T follicular helper cell (primary cell): ENCODE measurements around the gene UNC5B.

Experiments
- DNase-seq: peaks from one replicate; pipeline ENCODE4 v3.0.0-alpha.2; 2020; ENCODE audit warnings: low read depth

Gene UNC5B

DNA sequence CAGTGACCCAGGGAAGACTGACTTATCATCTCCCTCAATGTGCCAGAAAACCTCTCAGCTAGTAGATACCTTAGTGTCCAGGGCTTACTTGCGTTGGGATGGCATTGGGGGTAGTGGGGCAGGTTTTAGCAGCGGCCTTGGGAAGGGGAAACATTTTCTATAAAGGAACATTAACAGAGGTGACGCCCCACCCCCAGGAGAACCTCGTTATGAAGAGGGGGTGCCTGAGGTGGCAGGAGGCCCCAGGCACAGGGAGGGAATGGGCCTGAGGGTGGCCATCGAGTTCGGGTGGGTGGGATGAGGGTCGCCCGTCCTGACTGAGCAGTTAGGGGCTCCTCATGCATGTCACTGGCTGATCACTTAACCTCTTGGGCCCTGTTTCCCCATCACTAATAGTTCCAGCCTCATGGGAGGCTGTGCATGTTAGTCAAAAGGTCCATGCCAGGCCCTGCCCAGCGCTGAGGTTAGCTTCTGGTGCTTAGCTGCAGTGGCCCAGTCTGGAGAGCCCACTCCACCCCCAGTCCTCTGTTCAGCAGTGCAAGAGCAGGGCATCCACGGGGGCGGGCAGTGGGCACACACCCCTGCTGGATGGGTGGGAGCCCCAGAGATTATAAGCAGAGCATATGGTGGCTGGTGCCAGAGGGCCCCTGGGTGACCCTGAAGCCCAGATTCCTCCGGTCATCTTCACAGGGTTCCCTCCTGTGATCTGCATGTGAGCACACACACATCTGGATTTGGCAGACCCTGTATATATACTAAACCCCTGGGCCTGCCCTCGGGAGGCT lies 27.0 kb downstream of the UNC5B start:
- DNase-seq: no peak

DNA sequence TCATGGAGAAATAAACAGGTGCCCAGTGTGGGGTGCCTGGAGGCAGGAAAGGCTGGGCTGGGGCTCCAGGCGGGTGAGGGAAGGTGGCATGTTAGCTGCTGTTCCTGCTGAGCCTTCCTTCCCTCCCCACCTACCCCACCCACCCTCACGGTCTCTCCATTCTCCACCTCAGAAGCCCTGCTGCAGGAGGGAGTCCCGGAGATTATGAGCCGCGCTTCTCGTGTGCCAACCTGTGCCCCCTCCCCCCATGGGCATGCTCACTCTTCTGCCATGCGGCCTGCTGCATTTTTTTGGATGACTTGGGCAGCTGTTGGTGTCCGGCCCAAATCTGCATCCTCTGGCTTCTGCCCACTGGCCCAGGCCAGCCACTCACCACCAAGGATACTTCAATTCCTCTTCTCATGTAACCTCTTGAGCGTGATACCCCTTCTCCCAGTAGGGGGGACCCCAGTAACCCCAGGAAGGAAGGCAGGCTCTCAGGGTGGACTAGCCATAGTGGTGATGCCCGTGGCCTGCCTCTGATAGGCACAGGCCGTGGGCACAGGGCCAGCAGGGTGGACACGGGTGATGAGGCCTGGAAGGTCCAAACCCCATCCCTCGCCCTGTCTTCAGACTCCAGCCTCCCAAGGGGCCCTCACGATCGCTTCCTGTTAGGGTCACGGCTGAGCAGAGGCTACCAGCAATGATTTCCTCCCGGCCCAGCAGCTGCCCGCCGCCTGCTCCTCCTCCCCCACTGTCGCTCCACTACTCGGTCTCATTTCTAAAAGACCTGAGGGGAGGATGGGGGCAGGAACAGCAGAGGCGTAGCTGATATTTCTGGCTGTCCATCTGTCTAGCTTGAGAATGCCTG lies 27.8 kb downstream of the UNC5B start:
- no peak for DNase-seq

DNA sequence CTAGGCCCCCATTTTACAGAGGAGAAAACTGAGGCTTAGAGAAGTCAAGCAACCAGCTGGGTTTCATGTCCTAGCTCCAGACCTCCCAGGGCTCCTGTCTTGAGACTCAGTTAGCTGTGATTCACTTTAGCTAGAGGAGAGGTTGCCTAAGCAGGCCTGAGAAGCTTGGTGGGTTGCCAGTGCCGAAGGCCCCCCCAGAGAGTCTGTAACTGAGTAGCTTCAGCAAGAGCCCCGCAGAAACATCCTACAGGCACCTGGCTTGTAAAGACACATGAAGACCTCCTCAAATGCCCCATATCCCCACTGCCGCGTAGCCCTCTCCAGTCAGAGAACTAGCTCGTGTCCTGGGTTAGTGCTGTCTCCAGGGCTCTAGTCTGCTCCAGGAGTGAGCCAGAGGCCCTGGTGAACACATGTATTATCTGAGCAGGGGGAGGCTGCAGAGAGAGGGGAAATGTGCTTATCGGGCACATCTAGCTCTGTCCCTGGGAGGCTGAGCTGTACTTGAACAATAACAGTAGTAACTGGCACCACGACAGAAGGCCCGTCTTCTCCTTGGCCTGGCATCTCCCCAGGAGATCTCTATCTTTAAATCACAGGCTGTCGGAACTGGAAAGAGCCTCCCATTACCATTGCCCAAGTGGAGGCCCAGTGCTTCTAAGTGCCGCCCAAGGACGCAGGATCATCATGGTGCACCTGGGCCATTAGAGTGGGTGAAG lies 28.9 kb downstream of the UNC5B start:
- DNase-seq: no peak

DNA sequence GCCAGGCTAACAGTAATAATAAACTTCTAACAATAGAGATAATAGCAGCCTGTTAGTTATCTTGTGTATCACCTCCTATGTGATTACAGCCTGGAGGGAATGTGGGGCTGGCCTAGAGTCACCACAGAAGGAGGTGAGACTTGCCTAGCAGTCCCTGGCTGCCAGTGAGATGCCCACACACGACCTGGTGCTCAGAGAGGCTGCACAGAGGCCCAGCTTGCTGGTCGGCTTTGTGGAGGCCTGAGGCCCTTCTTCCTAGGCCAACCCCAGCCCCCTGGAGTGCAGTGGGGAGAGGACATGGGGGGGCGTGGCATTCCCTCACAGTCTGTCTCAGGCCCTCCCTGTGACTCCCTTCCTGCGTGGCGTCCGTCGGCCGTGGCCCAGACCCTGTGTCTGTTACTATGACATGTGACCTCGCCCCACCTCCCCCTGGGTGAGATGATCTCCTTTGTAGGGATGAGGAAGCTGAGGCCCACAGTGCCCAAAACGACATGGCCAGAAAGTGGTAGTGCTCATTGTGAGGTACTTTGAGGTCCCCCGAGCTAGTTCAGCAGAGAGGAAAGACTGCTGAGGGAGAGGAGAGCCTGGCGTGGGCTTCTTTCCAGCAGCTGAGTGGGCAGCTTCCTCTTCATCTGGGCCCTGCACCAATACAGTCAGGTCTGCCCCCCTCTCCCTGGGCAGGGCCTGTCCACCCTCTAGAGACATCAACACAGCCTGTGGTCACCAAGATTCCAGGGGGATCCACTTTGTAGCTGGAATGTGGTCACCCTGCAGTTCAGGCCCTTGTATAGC lies 29.7 kb downstream of the UNC5B start:
- no peak for DNase-seq

DNA sequence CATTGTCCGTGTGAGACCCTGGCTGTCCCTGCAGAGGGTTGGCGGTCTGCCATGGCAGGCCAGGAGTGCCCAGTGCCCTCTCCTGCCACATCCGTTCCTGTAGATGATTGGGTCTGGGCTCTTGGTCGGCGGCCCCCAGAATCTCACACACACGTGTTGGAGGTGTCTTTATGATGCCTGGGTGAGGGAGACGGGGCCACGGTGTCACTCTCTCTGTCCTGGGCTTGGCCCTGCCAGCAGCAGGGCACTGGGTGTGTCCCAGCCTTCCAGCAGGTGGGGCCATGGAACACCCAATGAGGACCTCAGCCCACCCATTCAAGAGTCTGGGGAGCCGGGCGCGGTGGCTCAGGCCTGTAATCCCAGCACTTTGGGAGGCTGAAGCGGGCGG lies 30.2 kb downstream of the UNC5B start:
- DNase-seq: no peak

DNA sequence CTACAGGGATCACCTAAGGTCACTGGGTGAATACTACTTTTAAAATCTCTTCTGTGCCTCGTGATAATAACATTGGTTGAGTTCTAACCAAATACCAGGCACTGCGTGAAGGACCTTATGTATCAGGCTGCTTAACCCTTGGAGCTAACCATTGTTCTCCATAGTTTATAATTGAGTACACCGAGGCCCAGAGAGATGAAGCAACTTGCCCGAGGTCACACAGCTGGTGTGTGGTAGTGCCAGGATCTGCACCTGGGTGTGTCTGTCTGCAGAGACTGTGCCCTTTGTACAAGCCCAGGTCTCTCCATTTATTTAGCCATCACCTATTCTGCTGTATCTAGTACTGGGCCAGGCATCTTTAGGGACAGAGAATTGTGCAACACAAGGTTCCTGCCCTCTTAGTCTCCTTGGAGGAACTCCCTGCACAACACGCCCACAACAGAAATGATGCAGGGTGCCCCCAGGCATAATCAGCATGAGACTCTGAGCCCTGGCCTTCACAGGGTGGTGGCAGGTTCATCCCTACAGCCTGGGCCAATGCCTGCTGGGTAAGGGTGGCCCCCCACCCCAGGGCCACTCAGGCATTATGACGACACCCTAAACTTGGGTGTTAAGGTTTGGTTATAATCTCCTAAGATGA lies 31.5 kb downstream of the UNC5B start:
- DNase-seq: no peak

DNA sequence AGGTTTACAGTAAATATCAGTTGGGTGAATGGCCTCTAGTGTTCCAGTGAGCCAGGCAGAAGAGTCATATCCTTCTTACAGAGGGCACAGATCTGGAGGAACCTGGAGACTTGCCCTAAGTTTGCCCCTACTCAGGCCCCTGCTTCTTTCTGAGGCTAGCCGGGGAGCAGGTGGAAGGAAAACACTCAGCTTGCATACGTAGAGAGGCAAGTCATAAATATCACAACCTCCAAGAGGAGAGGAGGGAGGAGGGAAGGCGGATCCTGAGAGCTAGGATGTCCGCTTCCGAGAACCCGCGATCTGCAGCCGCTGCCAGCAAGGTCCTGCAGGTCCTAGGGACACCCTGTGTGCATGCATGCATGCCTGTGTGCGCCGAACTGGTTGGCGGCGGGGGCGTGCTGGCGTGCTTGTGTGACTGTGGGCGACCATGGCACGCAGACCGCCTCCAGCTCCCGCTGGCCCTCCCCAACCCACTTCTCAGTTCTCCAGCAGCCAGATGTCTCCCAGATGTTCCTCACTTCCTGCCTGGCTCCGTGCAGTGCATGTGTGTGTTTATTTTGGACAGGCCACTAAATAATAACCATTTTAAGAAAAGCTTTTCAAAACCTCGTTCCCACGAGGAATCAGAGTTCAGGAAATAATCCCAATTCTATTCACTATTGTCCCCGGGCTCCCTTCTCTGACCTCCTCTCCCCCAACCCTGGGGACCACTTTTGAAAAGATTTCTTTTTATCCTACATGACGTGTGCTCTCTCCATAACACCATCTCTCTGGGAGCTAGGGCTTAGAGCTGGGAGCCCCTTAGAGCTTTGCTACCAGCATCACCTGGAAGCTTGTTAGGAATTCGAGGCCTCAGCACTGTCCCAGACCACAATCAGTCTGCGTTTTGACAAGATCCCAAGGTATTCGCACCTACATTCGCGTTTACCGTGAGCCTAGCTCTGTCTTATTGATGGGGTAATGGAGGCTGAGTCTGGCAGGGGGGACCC lies 32.4 kb downstream of the UNC5B start:
- DNase-seq: no peak

DNA sequence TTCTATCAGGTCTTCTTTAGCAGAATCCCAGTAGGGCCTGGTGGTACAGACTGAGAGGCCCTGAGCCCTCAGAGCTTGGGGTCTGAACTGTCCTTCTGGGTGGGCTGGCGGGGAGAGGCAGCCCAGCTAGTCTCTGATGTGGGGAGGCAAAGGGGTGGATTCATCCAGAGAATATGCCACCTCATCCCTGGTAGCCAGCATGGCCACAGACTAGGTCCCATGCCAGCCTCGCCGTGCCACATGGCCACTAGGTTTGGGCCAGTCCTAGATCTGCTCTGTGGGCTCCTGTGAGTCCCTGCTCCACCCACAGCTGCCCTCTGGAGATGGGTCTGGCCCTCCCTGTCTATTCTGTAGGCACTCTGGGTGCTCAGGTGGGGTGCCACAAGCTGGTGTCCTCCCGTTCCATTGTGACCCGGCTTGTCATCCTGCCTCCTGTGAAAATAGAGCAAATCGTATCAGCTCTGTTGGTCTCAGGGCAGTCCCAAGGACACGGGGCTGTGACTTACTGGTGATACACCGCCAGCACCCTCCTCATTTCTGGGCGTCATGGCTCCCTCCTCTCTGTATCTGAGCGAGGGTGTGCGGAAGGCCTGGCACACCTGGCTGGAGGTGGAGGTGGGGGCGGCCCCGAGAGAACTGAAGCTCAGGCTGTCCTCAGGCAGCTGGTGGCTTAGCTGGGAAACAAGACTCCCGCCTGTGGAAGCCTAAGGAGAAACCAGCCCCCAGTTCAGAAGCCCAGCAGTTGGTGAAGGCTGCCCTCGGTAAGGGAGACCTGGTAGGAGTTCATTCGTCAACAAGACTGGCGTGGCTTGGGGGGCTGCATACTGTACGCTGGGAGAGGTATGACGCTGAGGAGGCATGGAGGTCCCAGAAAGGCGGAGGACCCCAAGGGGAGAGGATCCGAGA lies 33.3 kb downstream of the UNC5B start:
- DNase-seq: no peak

DNA sequence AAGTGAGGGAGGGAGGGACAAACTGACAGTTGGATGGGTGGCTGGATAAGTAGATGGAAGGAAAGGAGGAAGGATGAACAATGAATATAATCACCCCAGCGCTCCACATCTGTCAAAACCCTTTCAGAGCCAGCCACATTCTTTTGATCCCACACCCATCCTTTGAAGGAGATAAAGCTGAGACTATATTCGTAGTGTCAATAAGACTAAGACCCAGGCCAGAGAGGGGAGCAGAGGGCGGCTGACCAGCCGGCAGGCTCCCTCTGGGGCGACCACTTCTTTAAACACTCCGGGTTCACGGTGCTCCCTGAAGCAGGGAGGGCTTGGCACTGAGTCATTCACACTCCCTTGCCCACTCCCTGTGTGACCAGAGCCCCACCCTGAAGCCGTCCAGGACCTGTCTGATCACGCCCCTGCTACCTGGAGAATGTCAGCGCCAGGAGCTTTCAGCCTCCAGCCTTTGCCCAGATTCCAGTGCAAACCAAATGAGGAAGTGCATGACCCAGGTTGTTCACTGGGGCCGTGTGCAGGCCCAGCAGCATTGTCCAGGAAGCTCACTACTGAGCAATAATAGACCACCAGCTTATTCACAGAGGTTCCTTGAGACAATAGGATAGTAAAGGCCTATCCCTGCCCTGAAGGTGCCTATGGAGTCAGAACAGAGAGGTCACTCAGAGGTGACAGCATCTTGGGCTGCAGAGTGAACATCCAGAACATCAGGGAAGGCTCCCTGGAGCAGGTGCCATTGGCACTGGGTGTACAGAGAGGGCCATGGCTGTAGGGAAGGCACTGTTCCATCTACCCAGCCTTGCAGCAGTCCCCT lies 34.4 kb downstream of the UNC5B start:
- DNase-seq: no peak

DNA sequence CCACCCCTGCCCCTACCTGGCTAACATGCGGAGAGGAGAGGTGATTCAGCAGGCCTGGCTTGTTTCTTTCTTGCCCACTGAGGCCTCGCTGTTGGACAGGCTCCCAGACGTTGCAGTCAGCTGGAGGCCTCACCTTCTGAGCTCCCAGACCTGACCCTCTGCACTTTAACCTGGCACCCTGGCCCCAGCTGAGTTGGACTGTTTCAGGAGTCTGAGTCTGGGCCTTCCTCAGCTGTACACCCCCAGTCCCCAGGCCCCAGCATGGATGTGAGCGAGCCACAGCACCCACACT lies 35.0 kb downstream of the UNC5B start:
- DNase-seq: no peak

DNA sequence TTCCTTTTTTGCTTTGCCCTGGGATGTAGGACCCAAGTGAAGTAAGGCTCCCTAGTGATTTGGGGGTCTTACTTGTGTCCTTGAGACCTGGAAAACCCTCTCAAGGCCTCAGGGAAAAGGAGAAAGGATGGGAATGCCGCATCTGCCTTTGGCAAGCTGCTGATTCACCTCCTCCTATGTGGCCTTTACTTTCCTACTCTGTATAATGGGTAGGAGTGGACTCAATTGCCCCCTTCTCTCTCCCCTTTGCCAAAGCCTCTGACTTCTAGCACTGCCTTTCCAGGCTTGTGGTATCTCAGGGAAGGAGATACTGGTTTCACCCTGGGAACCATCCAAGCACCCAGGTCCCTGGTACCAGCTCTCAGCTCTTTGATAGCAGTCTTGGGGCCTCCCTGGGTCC lies 35.4 kb downstream of the UNC5B start:
- DNase-seq: no peak

DNA sequence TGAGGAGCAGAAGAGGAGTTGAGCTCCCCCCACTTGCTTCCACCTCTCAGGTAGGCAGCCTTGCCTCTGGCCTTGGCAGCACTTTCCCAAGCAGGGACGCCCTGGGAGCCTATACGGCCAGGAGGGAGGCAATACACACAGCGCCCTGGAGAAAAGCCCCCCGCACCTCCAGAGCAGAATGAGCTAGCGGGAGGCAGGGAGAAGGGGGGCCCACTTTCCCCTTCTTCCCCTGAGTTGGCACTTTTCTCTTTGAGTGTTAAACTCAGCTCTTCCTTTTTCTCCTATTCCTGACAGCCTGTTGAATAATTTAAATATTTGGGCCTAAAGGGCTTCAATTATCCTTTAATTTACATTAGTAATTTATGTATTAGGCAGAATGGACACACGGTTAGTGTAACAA lies 35.8 kb downstream of the UNC5B start:
- no peak for DNase-seq

DNA sequence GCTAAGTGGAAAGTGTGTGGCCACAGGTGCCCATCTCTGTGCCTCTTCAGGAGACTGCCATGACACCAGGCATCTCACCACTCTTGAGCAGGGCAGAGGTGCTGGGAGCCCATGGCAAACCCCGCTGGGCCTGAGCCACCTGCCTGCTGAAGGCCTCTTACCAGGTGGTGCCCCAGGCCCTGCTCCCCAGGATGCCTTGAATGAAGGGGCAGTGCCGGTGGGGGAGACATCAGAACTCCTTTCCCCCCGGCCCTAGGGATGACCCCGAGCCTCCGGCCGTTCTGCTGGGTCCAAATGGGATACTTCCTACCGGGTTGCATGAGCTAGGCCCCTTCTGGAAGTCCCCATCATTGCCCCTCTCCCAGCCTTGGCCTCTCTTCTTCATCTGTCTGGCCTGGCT lies 37.6 kb downstream of the UNC5B start:
- DNase-seq: no peak

DNA sequence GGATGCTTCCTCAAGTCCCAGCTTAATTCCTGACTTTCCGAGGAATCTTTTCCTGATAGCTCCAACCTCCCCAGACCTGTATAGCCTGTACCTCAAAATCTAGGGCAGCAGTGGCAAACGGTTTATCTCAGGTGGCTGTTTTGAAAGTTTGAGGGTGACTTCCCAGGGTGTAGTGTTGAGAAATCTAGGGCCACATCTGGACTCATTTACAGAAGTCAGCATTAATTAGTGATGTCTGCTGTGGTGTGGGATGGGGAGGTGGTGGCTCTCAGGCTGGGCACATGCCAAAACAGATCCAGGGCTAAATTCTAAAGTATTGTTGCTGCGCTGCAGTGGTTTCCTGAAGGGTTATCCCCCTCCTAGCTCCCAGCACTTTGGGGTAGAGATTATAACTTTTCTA lies 38.0 kb downstream of the UNC5B start:
- DNase-seq: no peak

DNA sequence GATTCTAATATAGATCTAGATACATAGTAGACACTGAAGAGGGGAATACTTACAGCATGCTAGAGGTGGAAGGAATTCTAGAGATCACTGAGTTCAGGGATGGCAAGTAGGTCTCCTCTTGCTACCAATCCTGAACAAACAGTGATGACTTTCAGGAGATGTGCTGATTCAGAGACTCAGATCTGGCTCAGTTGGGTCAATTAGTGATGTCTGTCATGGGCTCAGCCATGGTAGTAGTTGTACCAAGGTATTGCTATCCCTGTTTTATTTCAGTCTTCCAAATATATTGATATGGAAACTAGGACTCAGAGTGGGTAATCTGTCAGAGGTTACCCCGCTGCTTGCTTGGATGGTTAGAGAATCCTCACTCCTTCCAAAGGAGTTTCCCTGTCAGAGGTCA lies 38.5 kb downstream of the UNC5B start:
- DNase-seq: no peak

DNA sequence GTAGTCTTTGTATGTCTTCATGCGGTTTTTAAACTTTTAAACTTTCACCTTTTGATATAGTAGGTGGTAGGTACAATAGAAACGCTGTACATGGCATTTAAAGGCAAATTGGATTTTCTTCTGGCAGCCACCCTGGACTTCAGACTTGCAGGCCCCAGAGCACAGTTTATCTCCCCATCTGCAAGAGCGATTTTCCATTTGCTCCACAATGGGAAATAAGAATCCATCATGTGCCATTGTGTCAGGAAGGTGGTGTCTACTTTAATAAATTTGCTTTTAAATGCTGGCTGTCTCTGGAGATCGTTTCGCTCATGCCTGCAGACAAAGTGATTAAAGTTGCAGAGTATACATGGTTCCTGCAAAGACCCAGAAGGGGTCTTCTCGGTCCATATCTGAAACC lies 38.9 kb downstream of the UNC5B start:
- DNase-seq: no peak

DNA sequence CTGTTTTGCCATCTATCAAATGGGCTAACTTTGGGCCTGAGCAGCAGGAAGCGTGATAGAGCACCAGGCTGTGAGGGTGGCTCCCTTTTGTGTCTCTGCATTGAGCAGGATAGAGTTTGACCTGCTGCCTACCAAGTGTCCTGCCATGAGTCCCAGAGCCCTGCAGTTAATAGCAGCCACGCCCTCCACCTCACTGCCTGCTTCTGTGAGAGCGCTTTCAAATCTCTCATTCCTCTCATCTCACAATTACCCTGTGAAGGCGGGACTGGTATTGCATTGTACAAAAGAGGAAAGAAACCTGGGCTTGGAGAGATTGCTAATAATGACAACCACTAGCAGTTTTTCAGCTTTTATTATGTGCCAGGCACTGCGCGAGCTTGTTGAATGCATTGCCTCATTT lies 39.9 kb downstream of the UNC5B start:
- no peak for DNase-seq

DNA sequence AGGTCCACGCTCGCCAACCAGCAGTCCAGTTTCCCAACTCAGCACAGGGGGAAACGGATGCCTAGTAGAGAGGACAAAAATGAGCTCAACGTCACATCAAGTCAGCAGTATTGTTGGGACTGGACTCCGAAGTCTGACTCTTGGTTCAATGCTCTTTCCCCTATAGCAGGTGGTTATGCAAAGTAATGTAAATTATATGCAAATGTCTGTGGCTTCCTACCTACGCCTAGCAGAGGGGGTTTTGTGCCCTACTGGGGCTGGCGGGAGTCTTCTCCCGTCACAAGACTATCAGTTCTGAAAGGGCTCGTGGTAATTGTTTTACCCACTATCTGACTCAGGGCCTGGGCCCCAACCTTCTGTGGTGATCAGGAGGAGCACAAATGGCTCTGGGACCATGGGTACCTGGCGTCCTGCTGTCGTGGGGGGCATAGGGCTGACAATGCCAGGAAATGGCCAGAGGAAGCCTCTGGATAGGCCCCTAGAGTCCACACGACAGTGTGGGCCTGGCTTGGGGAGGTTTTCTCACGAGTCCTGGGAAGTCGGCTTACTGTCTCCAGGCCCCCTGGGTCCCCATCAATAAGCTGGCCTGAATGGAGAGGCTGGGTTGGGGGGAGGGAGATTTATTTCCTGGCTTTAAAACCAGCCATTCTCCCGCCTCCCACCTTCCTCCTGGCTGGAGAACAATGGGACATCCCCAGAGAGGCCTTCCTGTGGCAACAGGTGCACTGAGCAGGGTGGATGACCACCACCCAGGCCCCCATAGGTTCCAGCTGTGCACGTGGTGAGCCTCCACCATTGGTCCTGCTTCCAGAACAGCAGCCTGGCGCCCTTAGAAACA lies 41.8 kb downstream of the UNC5B start:
- no peak for DNase-seq
